ENCODE measurements around the gene TARP.

The TARP gene

GRCh38 chr7:38322461-38322860 is 49.0 kb upstream of the TARP start:
- Histone ChIP-seq H3K27ac (ENCODE audit: low read depth, low read length) (no peak overlapping the region), H3K4me2 (ENCODE audit: low read length) (no peak overlapping the region), H2AFZ (ENCODE audit: low read depth, low read length, poor library complexity, severe bottlenecking) (no peak overlapping the region), H3K4me3 (replicated peaks in 1 of 2; ENCODE audit: low read depth in 1 of 2, low read length in 2 of 2) (no peak overlapping the region), H3K36me3 (ENCODE audit: control insufficient read depth in 1 of 2, insufficient read depth in 2 of 2, low read length in 2 of 2) (no peaks in the 10 kb centered on the region), H3K9me3 (ENCODE audit: control insufficient read depth in 1 of 2, insufficient read depth in 1 of 2, low read depth in 1 of 2, low read length in 2 of 2) (no peaks in the 10 kb centered on the region), H4K20me1 (ENCODE audit: insufficient read depth) (no peaks in the 10 kb centered on the region), H3K9ac (ENCODE audit: low read length) (no peak overlapping the region), H3K4me1 (ENCODE audit: control insufficient read depth in 1 of 2, insufficient read depth in 2 of 2, low read length in 2 of 2) (peaks cover 4 to 10% of the 10 kb centered on the region in 2 experiments; a peak in 2 of 4 replicates), H3K9me2 (ENCODE audit: insufficient read depth) (no peaks in the 10 kb centered on the region), H3K79me2 (ENCODE audit: insufficient read depth, low read length) (no peaks in the 10 kb centered on the region), H3K27me3 (ENCODE audit: insufficient read depth, low read length) (0 out of 2 replicates have a peak, but pooled peaks cover 6% of the 10 kb centered on the region)
- DNase-seq (ENCODE audit: low read depth, low spot score) (no peak), ATAC-seq (no peak)
- no TSS peak for BruUV-seq (replicated peaks)
- TF ChIP-seq CTCF (IDR thresholded peaks at IDR 0.05 in 2 of 3, conservative IDR thresholded peaks at IDR 0.05 in 1 of 3; ENCODE audit: borderline replicate concordance in 1 of 3, insufficient read depth in 1 of 3, low read depth in 2 of 3, low read length in 2 of 3) (no peak), JUND (IDR thresholded peaks at IDR 0.05) (no peak), CEBPB (IDR thresholded peaks at IDR 0.05; ENCODE audit: low read depth) (no peak), ZNF274 (IDR thresholded peaks at IDR 0.05; ENCODE audit: low read depth, low read length) (no peak), ZFX (IDR thresholded peaks at IDR 0.05) (no peak)
- TF ChIP-seq, protein P1, sequence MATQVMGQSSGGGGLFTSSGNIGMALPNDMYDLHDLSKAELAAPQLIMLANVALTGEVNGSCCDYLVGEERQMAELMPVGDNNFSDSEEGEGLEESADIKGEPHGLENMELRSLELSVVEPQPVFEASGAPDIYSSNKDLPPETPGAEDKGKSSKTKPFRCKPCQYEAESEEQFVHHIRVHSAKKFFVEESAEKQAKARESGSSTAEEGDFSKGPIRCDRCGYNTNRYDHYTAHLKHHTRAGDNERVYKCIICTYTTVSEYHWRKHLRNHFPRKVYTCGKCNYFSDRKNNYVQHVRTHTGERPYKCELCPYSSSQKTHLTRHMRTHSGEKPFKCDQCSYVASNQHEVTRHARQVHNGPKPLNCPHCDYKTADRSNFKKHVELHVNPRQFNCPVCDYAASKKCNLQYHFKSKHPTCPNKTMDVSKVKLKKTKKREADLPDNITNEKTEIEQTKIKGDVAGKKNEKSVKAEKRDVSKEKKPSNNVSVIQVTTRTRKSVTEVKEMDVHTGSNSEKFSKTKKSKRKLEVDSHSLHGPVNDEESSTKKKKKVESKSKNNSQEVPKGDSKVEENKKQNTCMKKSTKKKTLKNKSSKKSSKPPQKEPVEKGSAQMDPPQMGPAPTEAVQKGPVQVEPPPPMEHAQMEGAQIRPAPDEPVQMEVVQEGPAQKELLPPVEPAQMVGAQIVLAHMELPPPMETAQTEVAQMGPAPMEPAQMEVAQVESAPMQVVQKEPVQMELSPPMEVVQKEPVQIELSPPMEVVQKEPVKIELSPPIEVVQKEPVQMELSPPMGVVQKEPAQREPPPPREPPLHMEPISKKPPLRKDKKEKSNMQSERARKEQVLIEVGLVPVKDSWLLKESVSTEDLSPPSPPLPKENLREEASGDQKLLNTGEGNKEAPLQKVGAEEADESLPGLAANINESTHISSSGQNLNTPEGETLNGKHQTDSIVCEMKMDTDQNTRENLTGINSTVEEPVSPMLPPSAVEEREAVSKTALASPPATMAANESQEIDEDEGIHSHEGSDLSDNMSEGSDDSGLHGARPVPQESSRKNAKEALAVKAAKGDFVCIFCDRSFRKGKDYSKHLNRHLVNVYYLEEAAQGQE (IDR thresholded peaks at IDR 0.05; ENCODE audit: low read depth), result no peak
- POLR2A ChIA-PET, result interaction anchor here (1.1 to 1.6 kb wide), 2 partner anchors 8 to 13 kb away, joined by 4 read pairs; no protein-coding TSS in a partner anchor
- intact Hi-C loops (cut with micrococcal nuclease), result no loop called here
- CTCF ChIA-PET, result interaction anchor here (0.9 to 4.4 kb wide), 4 partner anchors 9 to 213 kb away, joined by 3 to 27 read pairs (median 5); no protein-coding TSS in a partner anchor
- RAD21 ChIA-PET (ENCODE audit: low non-redundant PET in 1 of 2, low total read pairs in 2 of 2, uncharacterized antibody in 2 of 2, unreplicated experiment in 2 of 2), result no interaction called here
